HCT116 (cell line): ENCODE results near the gene SH3GL1.

Source experiments
- CEBPB ChIP-seq: IDR thresholded peaks from 2 replicates; pipeline ENCODE4 v1.6.1; 2012; ENCODE audit warnings: low read depth
- CTCF ChIP-seq, 3 experiments: fragments of 200-600 bp in 1 of 3; sonication (generic) in 1 of 3; IDR thresholded peaks in 2 of 3; conservative IDR thresholded peaks in 1 of 3; 2 replicates each; pipeline ENCODE4 v1.5.1; 2012 to 2017; ENCODE audit warnings: low read depth in 2 of 3, low read length in 2 of 3, antibody characterized with exemption in 1 of 3, borderline replicate concordance in 1 of 3, control low read depth in 1 of 3, mild to moderate bottlenecking in 1 of 3, mixed read lengths in 1 of 3, mixed run types in 1 of 3, moderate library complexity in 1 of 3; ENCODE audit not compliant: insufficient read depth in 1 of 3
- EZH2 ChIP-seq: fragments of 200-600 bp; sonication (generic); IDR thresholded peaks from 2 replicates; pipeline ENCODE4 v1.6.1; 2017; ENCODE audit warnings: antibody characterized with exemption, mixed run types
- EZH2phosphoT487 ChIP-seq: fragments of 200-600 bp; IDR thresholded peaks from 2 replicates; pipeline ENCODE4 v1.6.1; 2018; ENCODE audit warnings: antibody characterized with exemption, borderline replicate concordance
- JUND ChIP-seq: IDR thresholded peaks from 2 replicates; pipeline ENCODE4 v1.6.1; 2012
- POLR2A ChIP-seq: IDR thresholded peaks from 2 replicates; pipeline ENCODE4 v1.7.0; 2011; ENCODE audit warnings: borderline replicate concordance; ENCODE audit not compliant: insufficient read depth, insufficient read length; ENCODE audit errors: extremely low read depth
- POLR2AphosphoS5 ChIP-seq: IDR thresholded peaks from 2 replicates; pipeline ENCODE4 v1.6.1; 2011; ENCODE audit warnings: mild to moderate bottlenecking, low read depth, low read length, moderate library complexity
- SIN3A ChIP-seq: IDR thresholded peaks from 2 replicates; pipeline ENCODE4 v1.6.1; 2012; ENCODE audit warnings: low read depth
- SP1 ChIP-seq: IDR thresholded peaks from 2 replicates; pipeline ENCODE4 v1.6.1; 2012; ENCODE audit warnings: low read depth
- SRF ChIP-seq: IDR thresholded peaks from 2 replicates; pipeline ENCODE4 v1.6.1; 2012; ENCODE audit warnings: low read depth
- YY1 ChIP-seq: IDR thresholded peaks from 2 replicates; pipeline ENCODE4 v1.6.1; 2011; ENCODE audit warnings: low read length, low read depth, moderate library complexity, mild to moderate bottlenecking; ENCODE audit not compliant: insufficient replicate concordance; ENCODE audit errors: extremely low read depth
- TF ChIP-seq, protein P1 (sequence below): IDR thresholded peaks from 2 replicates; pipeline ENCODE4 v1.6.1; 2012; ENCODE audit warnings: low read depth

- TF ChIP-seq CTCF (IDR thresholded peaks at IDR 0.05 in 2 of 3, conservative IDR thresholded peaks at IDR 0.05 in 1 of 3; ENCODE audit: borderline replicate concordance in 1 of 3, insufficient read depth in 1 of 3, low read depth in 2 of 3, low read length in 2 of 3) (no peak), EZH2phosphoT487 (no peak), SRF (no peak), EZH2 (no peak), POLR2A (no peak), POLR2AphosphoS5 (no peak), SIN3A (no peak), SP1 (no peak), JUND (no peak), CEBPB (no peak), YY1 (no peak)
- TF ChIP-seq, protein P1, sequence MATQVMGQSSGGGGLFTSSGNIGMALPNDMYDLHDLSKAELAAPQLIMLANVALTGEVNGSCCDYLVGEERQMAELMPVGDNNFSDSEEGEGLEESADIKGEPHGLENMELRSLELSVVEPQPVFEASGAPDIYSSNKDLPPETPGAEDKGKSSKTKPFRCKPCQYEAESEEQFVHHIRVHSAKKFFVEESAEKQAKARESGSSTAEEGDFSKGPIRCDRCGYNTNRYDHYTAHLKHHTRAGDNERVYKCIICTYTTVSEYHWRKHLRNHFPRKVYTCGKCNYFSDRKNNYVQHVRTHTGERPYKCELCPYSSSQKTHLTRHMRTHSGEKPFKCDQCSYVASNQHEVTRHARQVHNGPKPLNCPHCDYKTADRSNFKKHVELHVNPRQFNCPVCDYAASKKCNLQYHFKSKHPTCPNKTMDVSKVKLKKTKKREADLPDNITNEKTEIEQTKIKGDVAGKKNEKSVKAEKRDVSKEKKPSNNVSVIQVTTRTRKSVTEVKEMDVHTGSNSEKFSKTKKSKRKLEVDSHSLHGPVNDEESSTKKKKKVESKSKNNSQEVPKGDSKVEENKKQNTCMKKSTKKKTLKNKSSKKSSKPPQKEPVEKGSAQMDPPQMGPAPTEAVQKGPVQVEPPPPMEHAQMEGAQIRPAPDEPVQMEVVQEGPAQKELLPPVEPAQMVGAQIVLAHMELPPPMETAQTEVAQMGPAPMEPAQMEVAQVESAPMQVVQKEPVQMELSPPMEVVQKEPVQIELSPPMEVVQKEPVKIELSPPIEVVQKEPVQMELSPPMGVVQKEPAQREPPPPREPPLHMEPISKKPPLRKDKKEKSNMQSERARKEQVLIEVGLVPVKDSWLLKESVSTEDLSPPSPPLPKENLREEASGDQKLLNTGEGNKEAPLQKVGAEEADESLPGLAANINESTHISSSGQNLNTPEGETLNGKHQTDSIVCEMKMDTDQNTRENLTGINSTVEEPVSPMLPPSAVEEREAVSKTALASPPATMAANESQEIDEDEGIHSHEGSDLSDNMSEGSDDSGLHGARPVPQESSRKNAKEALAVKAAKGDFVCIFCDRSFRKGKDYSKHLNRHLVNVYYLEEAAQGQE = no peak
These were observed 26.5 kb downstream of the SH3GL1 start for GRCh38 chr19:4373601-4374497.
